ENCODE data around the gene RPL36. TPM values are rescaled to one million over a fixed set of nuclear protein-coding genes. Genes with fewer than 3 reads are reported as not detected.

RPL36 gene
- total and polyA plus RNA-seq, 9 of the 15 experiments (the other 6 are each of a cell fraction or from before 2014, with no cell fraction given), result 350 to 3,412 (median 1,507) TPM

GRCh38 chr19:5719274-5719960 lies 29.3 kb downstream of the RPL36 start (continued):
- no peak for TF ChIP-seq HNRNPK (IDR thresholded peaks at IDR 0.05; ENCODE audit: low read depth, low read length, poor library complexity, severe bottlenecking)
- TF ChIP-seq ZNF239 (CRISPR knock-in tag; IDR thresholded peaks at IDR 0.05), result no peak
- no peak for TF ChIP-seq TFAM (CRISPR knock-in tag; conservative IDR thresholded peaks at IDR 0.05)
- no peak for TF ChIP-seq ETV6 (IDR thresholded peaks at IDR 0.05; ENCODE audit: borderline replicate concordance in 1 of 2, low read depth in 2 of 2, low read length in 1 of 2)
- peak; percentile 46; the same call in 1 of the 2 replicates for TF ChIP-seq ETV6 (CRISPR knock-in tag; IDR thresholded peaks at IDR 0.05; ENCODE audit: borderline replicate concordance)
- 0 out of 2 replicates have a peak, but pooled peaks have one; percentile 9 for TF ChIP-seq ZBTB1 (CRISPR knock-in tag; IDR thresholded peaks at IDR 0.05; ENCODE audit: borderline replicate concordance, low read depth)
- TF ChIP-seq E2F6 (IDR thresholded peaks at IDR 0.05; ENCODE audit: borderline replicate concordance in 1 of 2, extremely low read depth in 1 of 2, insufficient read depth in 1 of 2, insufficient read length in 1 of 2, low read depth in 1 of 2, low read length in 1 of 2, poor library complexity in 1 of 2, severe bottlenecking in 1 of 2), result peak in 1 of 2 experiments; percentile 70
- no peak for TF ChIP-seq ZNF408 (CRISPR knock-in tag; IDR thresholded peaks at IDR 0.05; ENCODE audit: low read depth)
- TF ChIP-seq ZBTB7A (IDR thresholded peaks at IDR 0.05; ENCODE audit: borderline replicate concordance, control insufficient read depth, low read depth, low read length), result no peak
- no peak for TF ChIP-seq MITF (IDR thresholded peaks at IDR 0.05)
- no peak for TF ChIP-seq ZMIZ1 (IDR thresholded peaks at IDR 0.05; ENCODE audit: low read depth in 2 of 2, low read length in 2 of 2)
- no peak for TF ChIP-seq CTCF (IDR thresholded peaks at IDR 0.05 in 2 of 3, conservative IDR thresholded peaks at IDR 0.05 in 1 of 3; ENCODE audit: insufficient read depth in 2 of 3, low read depth in 1 of 3, low read length in 3 of 3)
- TF ChIP-seq POLR2B (IDR thresholded peaks at IDR 0.05; ENCODE audit: low read depth, partially characterized antibody), result no peak
- no peak for TF ChIP-seq ATF3 (IDR thresholded peaks at IDR 0.05)
- no peak for TF ChIP-seq ATF3 (CRISPR knock-in tag; conservative IDR thresholded peaks at IDR 0.05)
- 0 out of 4 replicates have a peak, but pooled peaks of 1 of the 2 experiments have one; percentile 4 for TF ChIP-seq KDM4B (IDR thresholded peaks at IDR 0.05; ENCODE audit: borderline replicate concordance in 2 of 2, low read depth in 1 of 2)
- TF ChIP-seq ZBED1 (IDR thresholded peaks at IDR 0.05), result no peak

Data from K562 (cell line).